ENCODE results near the gene ATP10B.
A peak's percentile ranks its signal among the peaks of the same experiment; 100 is the strongest.

The ATP10B gene

GRCh38 chr5:160679567-160680309, 172.3 kb downstream of the ATP10B start:
- DNase-seq, result no peak

DNA sequence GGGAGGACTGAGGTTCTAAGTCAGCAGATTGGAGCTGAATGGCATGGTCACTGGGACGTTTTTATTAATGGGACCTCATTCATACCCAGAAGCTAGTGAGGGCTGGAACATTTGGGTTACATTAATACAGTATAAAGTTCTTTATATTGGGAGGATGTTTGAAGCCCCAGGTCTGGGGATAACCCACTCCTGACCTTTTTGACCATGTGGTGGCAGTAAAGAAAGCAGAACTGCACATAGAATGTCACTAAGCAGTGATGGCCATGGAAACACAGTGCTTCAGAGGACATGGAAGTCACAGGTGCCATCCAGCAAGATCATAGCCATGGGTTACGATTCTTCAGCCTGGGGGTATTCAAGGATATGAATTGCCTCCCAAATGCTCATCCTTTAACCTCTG, 176.0 kb downstream of the ATP10B start:
- no peak for DNase-seq

- DNase-seq, result no peak
These were observed 177.1 kb downstream of the ATP10B start for GRCh38 chr5:160674901-160675300.

DNA sequence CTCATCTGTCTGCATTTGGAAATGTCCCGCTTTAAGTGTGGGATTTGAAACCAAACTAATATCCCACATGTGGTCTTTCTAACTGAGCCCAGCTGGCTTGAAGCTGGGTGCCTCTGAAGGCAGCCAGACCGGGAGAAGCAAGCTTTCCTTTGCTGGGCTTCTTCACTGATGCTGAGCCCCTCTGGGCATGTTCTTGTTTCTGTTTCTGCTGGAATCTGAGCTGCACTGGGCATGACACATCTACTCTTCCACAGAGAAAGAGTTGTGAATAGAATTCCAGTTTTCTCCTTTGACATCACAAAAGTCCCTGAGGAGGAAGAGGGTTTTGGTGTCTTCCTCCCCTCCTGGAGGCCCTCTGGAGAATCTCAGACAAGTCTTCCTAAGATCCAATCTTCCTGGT, 179.5 kb downstream of the ATP10B start:
- DNase-seq, result no peak

DNA sequence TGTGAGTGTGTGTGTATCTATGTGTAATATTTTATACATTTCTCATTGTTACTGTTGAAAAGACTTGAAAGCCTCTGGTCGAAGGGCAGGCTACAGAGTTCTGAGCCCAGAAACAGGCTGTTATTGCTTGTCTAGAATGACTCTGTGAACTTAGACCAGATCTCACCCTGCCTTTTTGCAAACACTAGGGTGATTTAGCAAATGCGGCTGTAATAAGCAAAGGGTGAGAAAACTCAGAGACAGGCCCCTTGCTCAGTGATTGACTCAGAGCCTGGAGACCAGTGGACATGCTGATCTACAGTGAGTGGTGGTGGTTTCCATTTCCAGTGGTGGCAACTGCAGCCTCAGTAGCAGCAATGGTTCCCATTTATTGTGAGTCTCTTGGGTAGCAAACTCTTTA, 183.7 kb downstream of the ATP10B start:
- no peak for DNase-seq

GRCh38 chr5:160667160-160667559, 184.9 kb downstream of the ATP10B start:
- no peak for DNase-seq

DNA sequence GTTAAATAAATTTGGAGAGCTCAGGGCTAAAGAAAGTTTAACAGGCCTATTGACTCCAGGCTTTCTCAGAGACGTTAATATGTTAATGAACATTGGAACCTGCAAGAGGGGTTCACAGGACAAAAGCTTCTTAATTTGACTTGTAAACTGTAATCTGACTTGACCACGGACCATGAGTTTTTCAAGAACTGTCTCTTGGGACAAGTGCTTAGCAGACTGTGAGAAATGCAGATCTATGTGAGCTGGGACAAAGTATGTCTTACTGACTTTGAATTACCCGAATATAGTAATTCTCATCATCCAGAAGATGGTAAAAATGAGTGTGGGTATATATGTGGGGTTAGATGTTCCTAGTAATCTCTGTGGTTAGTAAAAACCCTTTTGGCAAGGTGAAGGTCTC, 186.6 kb downstream of the ATP10B start:
- DNase-seq, result no peak

- no peak for DNase-seq
These were observed 191.9 kb downstream of the ATP10B start for GRCh38 chr5:160660132-160660531.

GRCh38 chr5:160657622-160658458, 194.2 kb downstream of the ATP10B start:
- no peak for DNase-seq

DNA sequence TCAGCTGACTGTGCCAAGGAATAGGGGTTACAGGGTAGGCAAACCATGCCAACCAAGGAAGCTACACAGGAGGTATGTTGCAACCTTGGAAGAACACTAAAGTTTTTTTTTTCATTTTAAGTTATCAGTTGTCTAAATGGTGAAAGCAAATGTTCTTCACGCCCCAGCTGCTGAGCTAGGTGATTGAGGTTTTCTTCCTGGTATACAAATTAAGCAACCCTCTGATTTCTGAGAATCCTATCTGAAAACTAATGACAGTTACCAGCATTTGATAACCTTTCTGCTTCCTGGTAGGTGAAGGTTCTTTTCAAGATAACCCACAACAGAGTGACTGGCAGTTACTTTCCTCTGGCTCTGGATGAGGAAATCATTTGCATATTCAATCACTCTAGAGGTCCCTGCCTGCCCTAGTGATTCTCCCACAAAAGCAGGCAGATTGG, 194.9 kb downstream of the ATP10B start:
- DNase-seq, result peak; percentile 72

DNA sequence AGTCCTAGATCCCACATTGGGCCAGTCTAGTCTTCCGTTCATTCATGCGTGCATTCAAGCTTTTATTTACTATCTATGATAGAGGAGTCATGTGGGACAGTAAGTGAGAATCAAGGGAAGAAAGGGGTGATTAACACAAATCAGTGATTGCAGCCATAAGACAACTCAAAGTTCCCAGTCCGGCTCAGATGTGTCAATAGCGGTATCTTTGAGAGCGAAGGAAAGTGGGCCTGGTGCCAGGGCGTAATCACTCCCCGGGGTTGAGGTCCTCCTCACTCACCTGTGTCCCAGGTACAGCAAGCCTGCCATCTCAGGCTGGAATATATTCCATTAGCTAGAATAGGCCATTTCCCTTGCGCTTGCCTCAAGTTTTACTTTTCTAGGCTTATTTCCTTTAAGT, 196.3 kb downstream of the ATP10B start:
- DNase-seq, result no peak

- no peak for DNase-seq
These were observed 200.0 kb downstream of the ATP10B start for GRCh38 chr5:160651692-160652645.

GRCh38 chr5:160649304-160649703, 202.7 kb downstream of the ATP10B start:
- peak; percentile 11 for DNase-seq

DNA sequence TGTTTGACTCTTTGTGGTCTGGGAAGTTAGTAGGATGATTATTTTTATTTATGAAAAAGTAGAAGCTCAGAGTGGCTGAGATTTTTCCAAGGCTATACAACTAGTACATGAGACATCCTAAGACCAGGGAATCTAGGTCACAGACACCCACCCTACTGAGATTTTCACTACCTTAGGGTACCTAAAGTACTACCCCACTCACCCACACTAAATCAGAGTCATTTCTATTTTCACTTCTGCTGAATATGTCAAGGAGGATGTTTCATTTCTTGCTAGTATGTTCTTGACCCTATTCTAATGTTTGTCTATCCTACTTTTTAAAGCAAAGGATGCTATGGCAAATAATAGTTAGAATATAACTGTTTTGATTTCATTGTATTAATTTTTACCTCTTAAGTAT, 206.0 kb downstream of the ATP10B start:
- no peak for DNase-seq

GRCh38 chr5:160643616-160644240, 208.3 kb downstream of the ATP10B start:
- DNase-seq, result no peak

- no peak for DNase-seq
These were observed 210.6 kb downstream of the ATP10B start for GRCh38 chr5:160641405-160641804.

GRCh38 chr5:160640406-160640805, 211.6 kb downstream of the ATP10B start:
- DNase-seq, result no peak

DNA sequence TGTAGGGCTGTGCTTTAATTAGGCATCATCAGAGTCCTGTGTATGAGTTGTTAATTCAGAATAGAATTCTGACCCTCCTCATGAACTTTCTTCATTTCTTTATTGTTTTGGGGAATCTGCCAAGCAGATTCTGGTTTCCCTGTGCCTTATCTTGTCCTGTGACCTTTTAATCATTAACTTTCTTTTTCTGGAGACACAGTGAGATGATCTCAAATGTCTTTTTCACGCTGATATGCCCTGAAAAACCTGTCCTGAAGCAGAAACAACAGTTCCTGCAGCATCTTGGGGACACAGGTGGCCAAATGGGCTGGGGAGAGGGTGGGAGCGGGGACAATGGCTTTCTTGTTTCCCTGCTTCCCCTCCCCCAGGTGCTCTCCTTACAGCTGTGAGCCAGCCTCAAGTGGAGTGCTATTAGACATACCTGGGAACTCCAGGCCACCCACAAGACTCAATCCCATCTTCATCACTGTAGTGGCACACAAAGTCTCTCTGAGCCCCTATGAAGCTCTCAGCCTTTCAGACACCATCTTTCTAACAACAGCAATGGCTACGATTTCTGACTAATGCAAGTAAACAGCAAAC, 213.8 kb downstream of the ATP10B start:
- DNase-seq, result no peak

- DNase-seq, result no peak
These were observed 214.5 kb downstream of the ATP10B start for GRCh38 chr5:160637357-160638090.

GRCh38 chr5:160635663-160636062, 216.3 kb downstream of the ATP10B start:
- DNase-seq, result no peak

DNA sequence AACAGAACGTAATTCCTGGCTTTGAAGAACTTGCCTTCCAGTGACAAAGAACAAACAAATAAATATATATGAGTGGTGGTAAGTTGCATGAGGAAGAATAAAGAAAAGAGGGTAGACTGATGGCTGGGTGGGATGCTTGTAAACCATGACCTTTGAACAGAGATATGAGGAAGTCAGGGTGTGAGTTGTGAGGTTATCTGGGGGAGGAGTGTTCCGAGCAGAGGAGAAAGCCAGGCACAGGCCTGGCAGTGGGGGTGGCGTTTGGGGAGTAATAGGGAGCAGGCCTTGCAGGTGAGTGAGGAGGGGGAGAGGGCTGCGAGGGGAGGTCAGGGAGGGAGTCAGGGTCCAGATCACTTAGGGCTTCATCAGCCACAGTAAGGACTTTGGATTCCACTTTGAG, 217.0 kb downstream of the ATP10B start:
- no peak for DNase-seq

All from hematopoietic multipotent progenitor cell treated with erythropoietin and hydrocortisone succinate and interleukin-3 and kit ligand, for 8 days (in vitro differentiated cells).